HL-60/S4 (cell line): Measurements from ENCODE around the gene RIN3.

ENCODE experiments used
- in situ Hi-C: fragments of 300-500 bp; cut with MboI; formaldehyde crosslinking; loops from 2 replicates; pipeline ENCODE4 v1.14.3; 2022; ENCODE audit warnings: low sequenced_read_pairs

Gene RIN3

DNA sequence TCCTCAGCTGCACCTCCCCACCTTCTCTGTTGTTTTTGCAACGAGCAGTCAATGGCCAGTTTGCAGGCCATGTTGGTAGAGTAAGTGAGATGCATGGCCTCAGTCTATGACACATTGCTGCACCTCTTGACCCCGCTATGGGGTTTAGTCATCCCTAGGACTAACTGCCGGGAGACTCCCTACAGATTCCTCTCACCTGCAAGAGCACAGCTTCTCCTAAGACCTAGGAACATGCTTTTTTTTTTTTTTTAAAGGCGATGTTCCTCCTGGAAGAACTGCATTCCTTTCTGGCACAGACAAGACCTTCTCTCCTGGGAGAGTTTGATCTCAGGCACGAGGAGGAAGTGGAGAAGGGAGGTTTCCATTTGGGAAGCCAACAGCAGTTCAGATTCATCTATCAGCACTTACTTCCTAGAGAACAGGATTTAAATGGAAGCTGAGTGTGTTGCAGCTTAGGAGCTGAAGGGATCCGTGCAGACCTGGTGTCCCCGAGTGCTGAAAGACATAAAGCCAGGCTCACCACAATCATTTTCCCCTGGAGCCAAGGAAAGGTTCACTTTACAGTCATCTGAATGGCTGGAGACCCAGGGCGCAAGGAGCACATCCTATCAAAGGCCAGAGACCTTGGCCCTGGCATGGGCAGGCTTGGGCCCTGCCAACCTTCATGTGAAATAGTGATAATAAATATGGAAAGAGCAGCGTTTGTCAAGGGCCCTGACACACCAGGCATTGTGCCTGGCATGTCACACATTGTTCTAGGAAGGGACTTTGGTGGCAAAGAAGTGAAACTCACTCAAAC lies 130.8 kb downstream of the RIN3 start:
- in situ Hi-C loops, result no loop called here

DNA sequence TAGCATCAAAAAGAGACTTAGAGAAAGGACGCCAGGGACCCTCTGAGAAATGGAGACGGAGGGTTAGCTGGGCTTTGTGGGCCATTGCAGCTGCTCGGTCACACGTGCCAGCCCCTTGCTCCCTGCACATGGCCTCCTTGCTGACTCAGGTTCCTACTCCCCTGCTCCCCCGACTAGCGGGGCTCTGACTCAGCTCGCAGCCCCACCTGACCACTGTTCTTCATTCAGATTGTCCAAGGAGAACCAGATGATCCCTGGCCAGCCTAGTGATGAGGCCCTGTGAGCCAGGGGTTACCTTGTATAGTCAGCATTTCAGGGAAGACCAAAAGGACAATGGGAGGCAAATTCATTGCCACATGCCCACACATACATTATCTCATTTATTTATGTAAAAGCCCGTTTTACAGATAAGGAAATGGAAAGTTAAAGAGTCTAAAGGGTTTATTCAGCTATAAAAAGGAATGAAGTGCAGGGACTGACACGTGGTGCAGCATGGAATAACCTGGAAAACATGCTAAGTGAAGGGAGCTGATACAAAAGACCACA lies 131.5 kb downstream of the RIN3 start:
- in situ Hi-C loops, result no loop called here

DNA sequence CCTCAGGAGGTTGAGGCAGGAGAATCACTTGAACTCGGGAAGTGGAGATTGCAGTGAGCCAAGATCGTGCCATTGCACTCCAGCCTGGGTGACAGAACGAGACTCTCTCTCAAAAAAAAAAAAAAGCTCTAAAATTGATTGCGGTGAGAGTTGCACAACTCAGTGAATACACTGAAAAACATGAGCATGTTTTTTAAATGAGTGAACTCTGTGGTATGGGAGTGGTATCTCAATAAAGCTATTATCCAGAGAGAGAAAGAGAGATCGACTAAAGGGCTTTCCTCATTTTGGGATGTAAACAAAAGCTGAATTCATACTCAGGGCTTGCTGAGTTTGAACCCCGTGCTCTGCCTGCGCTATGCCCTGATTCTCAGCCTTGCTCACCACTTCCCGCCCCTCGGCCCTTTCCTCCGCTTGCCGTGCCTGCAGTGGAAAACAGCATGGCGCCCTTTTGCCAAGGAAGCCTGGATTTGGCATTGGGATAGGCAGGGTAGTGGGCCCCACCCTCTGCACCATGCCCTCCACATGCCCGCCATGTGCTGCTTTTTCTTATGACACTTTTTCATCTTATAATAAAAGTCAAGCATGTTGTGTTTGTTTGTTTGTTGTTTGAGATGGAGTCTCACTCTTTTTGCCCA lies 132.4 kb downstream of the RIN3 start:
- in situ Hi-C loops, result no loop called here

DNA sequence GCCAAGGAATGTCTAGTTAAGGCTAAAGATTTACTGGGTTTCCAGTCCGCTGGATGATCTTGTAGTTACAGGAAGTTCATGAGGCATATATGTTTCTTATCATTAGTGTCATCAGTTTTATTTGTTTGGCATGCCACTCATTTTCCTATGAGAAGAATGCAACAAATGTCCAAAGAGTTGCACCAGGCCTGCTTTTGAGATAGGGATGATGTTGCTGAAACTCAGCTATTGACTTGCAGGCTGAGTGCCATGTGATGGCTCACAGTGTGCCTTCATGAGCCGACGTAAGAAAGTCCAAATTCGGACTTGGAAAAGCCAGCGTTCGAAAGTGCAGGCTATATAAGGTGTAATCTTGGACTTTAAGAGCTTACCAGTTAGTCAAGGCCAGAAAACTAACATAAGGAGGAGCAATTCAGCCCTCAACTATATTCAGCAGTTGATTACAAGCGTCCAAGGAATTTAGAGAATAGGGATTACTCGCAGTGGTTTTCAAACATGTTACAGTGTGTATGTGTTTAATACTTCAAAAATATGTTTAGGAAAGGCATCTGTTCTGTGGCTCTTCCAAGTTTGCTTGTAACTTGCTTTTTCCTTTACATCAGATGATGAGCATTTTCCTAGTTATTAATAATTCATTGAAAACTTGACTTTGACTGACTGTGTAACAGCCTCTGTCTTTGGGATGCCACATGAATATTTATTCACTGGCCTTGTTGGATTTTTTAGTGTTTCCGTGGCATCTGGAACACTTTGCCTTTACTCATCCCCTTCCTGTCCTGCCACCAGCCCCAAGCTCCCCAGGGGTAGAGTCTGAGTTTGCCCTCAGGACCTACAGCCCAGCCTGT lies 133.6 kb downstream of the RIN3 start:
- in situ Hi-C loops, result no loop called here

DNA sequence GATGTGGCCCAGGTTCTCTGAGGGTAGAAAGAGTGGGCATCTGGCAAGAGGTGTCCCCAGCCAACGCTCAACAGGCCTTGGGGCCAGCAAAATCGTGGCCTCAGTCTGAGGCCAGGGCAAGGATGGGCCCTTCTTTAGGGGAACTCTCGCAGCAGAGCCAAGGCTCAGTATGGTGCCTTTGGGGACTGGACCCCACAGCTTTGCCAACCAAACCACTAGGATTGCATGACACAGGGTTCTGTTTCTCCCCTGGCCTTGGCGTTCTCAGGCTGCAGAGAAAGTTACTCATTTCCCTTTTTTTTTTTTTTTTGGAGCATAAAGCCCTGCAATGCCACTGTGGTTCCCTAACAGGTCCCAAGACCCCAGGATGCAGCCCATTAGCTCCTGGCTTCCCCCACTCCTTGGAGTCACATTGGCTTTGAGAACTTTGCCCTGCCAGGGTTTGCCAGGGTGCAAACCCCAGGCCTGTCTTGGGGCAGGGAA lies 134.3 kb downstream of the RIN3 start:
- in situ Hi-C loops, result no loop called here

DNA sequence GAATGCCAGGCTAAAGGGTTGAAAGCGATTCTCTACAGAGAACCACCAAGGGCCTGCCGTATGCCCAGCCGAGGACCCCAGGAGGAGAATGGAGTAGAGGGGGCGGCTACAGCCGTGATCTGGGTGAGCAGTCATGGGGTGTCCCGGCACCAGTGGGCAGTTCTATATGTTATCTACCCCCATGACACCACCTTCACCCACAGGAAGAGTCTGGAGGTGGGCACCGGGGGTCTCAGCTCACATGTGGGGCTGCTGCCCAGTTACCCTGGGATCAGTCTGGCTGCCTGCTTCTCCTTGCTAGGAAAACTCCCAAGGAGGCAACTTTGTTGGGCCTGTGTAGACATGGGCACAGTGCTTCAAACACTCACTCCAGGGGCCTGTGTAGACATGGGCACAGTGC lies 135.5 kb downstream of the RIN3 start:
- in situ Hi-C loops, result no loop called here

DNA sequence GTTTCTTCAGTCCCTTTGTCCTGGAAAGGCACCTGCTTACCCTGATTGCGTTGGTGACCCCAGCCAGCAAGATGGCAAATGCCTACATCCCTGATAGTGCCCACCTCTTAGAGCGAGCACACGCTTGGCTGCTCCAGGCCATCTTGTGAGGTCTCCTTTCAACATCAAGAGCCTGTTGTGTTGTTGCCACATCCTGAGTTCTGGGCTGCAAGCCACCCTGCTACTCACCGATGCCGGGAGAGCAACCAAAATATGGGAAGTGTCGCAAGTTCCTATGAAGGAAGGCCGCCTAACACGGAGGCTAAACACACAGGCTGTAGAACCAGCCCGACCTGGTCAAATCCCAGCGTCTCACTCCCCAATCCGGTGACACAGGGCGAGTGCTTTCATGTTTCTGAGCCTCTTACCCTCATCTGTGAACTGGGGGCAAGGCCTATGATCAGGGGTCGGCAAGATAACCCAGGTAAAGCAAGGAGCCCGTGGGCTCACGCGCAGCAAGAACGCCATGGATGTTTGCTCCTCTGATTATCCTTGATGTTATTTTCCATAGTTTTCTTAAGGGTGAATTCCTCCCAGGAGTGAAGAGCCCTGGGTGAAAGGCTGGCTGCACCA lies 136.5 kb downstream of the RIN3 start:
- in situ Hi-C loops, result no loop called here

DNA sequence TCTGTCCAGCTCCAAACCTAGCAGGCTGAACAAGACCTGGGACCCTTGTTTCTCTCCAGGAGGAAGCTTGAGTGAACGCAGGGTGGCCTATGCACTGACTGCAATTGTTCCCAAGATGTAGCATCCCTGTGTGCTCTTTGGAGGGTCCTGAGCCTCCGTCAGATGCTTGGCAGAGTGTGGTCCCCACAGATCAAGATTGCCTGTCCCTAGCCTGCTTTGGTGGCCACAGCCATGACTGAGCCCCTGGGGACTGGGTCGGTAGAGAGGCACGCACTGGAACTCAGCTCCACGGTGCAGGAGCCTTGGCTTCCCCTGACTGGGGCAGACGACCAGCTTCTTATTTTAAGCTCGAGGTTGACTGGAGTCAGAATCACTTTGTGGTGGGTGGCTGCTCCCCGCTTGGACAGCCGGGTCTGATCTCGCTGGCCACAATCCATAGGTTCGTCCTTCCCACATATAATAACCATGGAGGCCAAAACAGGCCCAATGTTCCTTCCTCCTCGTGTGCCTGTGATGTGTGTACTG lies 137.1 kb downstream of the RIN3 start:
- in situ Hi-C loops, result no loop called here

DNA sequence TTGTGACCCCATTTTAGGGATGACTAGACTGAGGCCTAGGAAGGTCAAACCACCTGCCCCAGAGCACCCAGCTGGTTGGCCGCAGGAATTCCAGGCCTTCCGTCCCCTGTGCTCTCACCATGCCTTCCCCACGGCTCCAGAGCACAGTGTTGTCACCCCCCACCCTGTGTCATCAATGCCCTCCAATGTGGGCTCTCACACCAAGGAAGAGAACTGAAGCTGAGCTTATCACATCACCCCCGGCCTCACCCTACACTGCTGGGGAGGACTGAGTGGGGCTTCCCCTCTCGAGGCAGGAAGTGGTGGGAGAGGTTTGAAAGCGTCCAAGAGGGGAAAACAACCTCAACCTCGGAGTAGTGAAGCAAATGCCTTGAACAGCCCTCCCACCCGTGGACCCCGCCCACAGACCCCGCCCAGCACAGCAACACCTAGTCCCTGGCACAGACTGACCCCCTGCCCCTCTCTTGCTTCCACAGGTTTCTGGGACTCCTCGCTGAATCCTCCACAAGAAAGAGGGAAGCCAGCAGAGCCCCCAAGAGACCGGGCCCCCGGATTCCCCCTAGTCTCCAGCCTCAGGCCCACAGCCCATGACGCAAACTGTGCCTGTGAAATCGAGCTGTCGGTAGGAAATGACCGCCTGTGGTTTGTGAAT lies 137.7 kb downstream of the RIN3 start:
- in situ Hi-C loops, result no loop called here

DNA sequence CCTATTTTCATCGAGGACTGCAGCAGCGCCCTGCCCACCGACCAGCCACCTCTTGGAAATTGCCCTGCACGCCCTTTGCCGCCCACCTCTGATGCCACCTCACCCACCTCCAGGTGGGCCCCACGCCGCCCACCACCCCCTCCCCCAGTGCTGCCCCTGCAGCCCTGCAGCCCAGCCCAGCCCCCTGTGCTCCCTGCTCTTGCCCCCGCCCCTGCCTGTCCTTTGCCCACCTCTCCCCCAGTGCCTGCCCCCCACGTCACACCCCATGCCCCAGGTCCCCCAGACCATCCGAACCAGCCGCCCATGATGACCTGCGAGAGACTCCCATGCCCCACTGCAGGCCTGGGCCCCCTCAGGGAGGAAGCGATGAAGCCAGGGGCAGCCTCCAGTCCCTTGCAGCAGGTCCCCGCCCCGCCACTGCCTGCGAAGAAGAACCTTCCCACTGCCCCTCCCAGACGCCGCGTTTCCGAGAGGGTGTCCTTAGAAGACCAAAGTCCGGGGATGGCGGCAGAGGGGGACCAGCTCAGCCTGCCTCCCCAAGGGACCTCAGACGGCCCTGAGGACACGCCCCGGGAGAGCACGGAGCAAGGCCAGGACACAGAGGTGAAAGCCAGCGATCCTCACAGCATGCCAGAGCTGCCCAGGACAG lies 138.3 kb downstream of the RIN3 start:
- in situ Hi-C loops, result no loop called here

DNA sequence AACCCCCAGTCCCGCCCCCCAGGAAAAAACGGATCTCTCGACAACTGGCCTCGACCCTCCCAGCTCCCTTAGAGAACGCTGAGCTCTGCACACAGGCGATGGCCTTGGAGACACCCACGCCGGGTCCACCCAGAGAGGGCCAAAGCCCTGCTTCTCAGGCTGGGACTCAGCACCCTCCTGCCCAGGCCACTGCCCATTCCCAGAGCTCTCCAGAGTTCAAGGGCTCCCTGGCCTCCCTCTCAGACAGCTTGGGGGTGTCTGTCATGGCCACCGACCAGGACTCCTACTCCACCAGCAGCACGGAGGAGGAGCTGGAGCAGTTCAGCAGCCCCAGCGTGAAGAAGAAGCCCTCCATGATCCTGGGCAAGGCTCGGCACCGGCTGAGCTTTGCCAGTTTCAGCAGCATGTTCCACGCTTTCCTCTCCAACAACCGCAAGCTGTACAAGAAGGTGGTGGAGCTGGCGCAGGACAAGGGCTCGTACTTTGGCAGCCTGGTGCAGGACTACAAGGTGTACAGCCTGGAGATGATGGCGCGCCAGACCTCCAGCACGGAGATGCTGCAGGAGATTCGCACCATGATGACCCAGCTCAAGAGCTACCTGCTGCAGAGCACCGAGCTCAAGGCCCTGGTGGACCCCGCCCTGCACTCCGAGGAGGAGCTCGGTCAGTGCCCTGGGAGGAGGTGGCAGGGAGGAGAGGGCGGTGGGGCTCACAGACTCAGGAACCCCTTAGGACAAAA lies 139.0 kb downstream of the RIN3 start:
- in situ Hi-C loops, result no loop called here

DNA sequence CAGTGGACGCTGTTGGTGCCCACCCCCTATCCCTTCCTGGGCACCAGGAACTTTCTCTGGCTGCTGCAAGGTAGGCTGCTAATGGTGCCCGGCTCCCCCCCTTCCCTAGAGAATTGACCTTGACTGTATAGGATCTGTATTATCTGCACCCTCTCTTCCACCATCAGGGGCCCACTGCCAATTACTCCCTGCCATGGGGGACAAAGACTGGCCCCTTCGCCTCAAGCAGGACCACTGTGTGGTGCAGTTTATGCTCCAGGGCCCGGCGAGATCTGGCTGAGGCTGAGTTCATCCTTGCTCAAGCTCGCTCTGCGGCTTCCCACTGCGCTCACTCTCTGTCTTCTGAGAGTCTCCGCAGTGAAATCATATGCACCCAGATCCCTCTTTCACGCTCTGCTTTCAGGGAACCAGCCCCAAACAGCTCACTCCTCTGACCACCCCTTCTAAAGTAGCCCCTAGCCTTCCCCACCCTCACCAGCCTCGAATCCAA lies 139.6 kb downstream of the RIN3 start:
- in situ Hi-C loops, result no loop called here

DNA sequence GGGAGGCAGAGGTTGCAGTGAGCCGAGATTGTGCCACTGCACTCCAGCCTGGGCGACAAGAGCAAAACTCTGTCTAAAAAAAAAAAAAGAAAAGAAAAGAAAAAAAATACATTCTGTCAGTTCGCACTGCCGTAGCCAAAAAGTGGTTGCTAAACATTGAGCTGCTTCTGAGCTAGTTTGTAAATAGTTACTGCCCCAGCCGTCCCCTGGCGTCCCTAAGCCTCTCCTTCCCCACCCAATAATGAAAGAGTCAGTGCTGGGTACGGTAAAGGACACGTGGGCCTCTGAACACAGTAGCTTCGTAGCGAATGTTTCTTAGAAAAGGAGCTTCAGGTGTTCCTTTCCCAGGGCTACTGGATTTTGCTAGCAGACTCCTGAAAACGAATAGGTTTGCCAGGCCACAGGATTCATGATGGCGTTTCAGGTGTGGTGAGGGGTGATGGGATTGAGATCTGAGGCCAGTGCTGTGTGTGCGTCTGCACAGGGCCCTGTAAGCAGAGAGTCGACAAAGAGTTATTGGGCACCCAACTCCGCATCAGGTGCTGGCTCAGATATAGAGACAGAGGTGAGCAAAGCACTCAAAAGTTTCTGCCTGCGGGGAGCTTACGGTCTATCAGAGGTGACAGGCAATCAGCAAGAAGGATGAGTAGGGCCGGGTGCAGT lies 140.8 kb downstream of the RIN3 start:
- in situ Hi-C loops, result no loop called here

DNA sequence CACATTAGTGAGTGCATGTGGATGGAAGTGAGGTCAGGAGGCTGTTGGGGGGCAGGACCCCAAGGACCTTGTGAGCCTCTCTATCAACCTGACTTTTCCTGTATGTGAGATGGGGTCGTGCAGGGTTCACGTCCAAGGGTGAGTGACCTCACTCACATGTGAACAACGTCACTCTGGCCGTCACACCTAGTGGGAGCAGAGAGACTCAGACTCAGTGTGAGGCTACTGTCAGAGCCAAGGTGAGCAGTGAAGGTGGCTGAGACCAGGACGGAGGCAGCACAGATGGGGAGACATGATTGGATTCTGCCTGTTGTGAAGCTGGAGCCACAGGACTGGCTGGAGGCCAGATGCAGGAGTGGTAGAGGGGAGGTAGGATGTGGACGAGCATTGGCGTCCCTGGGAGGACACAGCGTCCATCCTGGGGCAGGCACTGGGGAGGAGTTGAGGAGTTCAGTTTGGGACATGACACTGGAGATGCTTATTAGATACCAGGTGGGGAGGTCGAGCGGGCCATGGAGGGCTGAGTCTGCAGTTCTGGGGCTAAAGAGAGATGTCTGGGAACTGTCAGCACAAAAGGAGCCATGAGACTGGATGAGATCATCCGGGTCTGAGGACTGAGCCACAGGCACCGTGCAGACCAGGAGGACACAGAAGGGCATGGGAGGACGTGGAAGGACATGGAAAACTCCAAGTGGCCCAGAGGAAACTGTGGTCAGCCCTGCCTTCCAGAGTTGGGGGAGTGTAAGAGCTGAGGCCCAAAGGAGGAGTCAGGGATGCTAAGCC lies 142.0 kb downstream of the RIN3 start:
- in situ Hi-C loops, result no loop called here

DNA sequence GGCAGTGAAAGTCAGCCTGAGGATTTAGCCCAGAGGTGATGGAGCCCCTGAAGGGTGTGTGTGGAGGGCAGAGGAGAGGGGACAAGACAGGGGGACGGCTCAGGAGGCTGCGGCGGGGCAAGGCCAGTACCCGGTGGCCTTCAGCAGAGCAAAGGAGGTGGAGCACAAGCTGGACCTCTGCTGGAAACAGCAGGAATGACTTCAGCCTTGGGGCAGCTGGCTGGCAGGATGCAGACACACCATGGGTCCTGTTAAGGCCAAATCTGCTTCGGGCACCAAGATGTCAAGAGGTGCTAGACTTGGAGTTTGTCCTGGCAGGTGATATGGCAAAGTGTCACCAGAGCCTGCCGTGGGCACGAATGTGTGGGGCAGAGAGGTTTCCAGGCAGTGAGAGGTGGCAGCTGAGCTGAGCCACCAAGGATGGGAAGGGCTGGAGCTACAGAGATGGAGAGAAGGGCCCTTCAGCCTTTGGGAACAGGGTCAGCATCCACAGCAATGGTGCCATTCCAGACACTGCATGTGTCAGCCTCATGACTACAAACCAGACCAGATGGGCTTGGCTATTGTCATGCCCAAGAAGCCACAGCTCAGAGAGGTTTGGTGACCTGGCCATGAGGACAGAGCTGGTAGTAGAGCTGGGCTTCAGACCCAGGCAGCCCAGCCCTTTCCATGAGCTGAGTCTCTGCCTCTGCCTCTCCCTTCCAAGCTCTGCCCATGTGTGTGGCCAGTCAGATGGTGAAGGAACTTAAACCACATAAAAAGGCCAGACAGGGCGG lies 142.9 kb downstream of the RIN3 start:
- in situ Hi-C loops, result no loop called here

DNA sequence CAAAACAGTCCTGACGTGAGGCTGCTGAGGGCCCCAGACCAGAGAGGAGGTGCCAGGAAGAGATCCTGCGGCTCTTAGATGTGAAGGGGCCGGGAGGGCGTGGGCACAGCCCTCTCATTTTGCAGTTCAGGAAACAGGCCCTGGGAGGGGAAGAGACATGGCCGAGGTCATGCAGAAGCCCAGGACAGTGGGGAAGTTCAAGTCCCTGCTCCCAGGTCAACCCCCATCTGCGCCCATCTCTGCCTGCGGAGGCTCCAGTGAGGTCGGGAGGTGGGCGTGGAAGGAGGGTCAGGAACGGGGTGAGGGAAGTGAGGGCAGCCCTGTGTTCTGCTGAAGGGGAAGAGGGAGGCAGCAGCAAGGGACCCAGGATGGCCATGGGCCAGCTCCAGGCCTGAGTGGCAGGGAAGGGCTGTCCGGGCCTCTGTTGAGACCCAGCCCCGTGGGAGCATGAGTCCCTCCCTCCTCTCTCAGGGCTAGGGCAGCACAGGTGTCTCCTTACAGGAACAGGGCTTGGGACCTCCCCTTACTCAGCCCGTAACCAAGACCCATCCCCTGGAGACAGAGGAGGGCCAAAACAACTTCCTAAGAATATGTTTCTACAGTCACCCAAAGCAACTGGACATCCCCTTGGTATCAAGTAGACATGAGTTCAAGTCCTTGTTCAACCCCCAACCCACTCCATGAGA lies 144.0 kb downstream of the RIN3 start:
- in situ Hi-C loops, result no loop called here
